Prostate gland (tissue), 2 donors: ENCODE measurements around the gene NR2C2. TPM values are rescaled to one million over a fixed set of nuclear protein-coding genes. Genes with fewer than 3 reads are reported as not detected.

Source experiments
- DNase-seq: peaks from one replicate; pipeline ENCODE4 v3.0.0-alpha.2; 2019; ENCODE audit warnings: low spot score
- H3K27ac ChIP-seq, 2 donors: fragments of 200-600 bp; sonication (generic); 2 replicates each; pipeline ENCODE4 v1.5.1; 2017 to 2019
- H3K27me3 ChIP-seq: fragments of 200-600 bp; sonication (generic); replicated peaks from 2 replicates; pipeline ENCODE4 v1.5.1; 2019; ENCODE audit not compliant: insufficient read depth
- H3K36me3 ChIP-seq, 2 donors: fragments of 200-600 bp; sonication (generic); 1 replicate in 1 of 2; 2 replicates in 1 of 2; pipeline versions ENCODE4 v1.5.1 to v1.8.1; 2017 to 2019
- H3K4me1 ChIP-seq: fragments of 200-600 bp; sonication (generic); replicated peaks from 2 replicates; pipeline ENCODE4 v1.5.1; 2019
- H3K4me3 ChIP-seq, 2 donors: fragments of 200-600 bp; sonication (generic); 2 replicates each; pipeline ENCODE4 v1.5.1; 2017 to 2019
- H3K9me3 ChIP-seq: fragments of 200-600 bp; sonication (generic); 2 replicates; pipeline ENCODE4 v1.5.1; 2017
- POLR2A ChIP-seq: fragments of 450-650 bp; IDR thresholded peaks from one replicate; pipeline ENCODE4 v1.6.1; 2016; ENCODE audit warnings: antibody characterized with exemption, mild to moderate bottlenecking
- POLR2AphosphoS5 ChIP-seq: sonication (generic); formaldehyde crosslinking; IDR thresholded peaks from one replicate; pipeline ENCODE4 v1.6.1; 2017; ENCODE audit warnings: antibody characterized with exemption
- WGBS: methylation state at CpG from one replicate; pipeline ENCODE4 v1.1.5; 2018; 5-methylcytosine and 5-hydroxymethylcytosine counted together
- intact Hi-C: fragments of 100-400 bp; cut with DNase I; formaldehyde crosslinking; loops from one replicate; pipeline ENCODE4 v1.14.2; 2022
- total RNA-seq, 2 donors: library from RNA; depleted of rRNA; stranded (reverse); fragments of >200 nt; gene quantifications; one replicate each; pipeline ENCODE4 v1.1.0, GENCODE V29; 2016
- TF ChIP-seq, protein P1 (sequence below), 4 experiments: fragments of 200-600 bp in 2 of 4; fragments of 450-650 bp in 2 of 4; sonication (generic) in 2 of 4; IDR thresholded peaks; 1 replicate in 3 of 4; 2 replicates in 1 of 4; pipeline ENCODE4 v1.5.1; 2016 to 2019; ENCODE audit warnings: antibody characterized with exemption in 4 of 4, mild to moderate bottlenecking in 2 of 4, moderate library complexity in 2 of 4

Gene NR2C2
- total RNA-seq, 2 donors from 2014 or later = 36.8 to 78.5 TPM

DNA sequence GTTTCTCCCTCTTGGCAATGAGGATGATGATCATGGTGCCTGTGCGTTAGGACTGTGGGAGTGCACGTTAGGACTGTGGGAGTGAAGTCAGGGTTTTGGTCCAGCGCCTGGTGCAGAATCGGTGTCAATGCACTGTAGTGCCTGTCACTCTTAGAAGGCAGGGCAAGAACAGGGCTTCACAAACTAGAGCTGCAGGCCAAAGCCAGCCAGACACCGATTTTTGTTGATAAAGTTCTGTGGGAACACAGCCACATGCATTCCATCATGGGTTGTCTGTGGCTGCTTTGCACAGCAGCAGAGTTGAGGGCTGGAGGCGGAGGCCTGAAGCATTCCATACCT, 32.6 kb upstream of the NR2C2 start:
- Histone ChIP-seq H3K9me3 (no peaks in the 10 kb centered on the region), H3K4me3 (no peak overlapping the region), H3K27me3 (no peaks in the 10 kb centered on the region), H3K4me1 (no peaks in the 10 kb centered on the region), H3K27ac (no peak overlapping the region), H3K36me3 (no peaks in the 10 kb centered on the region)
- TF ChIP-seq POLR2A (no peak), POLR2AphosphoS5 (no peak)
- DNase-seq = no peak
- WGBS = 65% methylated on average over 6 of the region's 6 CpGs
- intact Hi-C loops = no loop called here

DNA sequence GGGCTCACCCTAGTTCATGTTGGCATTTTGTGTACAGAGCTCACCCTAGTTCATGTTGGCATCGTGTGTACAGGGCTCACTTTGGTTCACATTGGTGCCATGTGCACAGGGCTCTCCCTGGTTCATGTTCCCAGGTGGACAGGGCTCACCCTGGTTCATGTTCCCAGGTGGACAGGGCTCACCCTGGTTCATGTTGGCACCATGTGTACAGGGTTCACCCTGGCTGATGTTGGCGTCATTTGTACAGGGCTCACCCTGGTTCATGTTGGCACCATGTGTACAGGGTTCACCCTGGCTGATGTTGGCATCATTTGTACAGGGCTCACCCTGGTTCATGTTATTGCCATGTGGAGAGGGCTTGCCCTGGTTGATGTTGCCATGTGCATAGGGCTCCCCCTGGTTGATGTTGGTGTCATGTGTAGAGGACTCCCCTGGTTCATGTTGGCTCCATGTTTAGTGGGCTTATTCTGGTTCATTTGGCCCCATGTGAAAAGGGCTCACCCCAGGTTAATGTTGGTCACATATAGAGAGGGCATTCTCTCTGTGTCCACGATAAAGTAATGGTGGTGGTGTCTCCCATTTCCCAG, 31.7 kb upstream of the NR2C2 start:
- Histone ChIP-seq H3K4me3 (no peak overlapping the region), H3K27ac (no peak overlapping the region), H3K36me3 (no peaks in the 10 kb centered on the region), H3K9me3 (no peaks in the 10 kb centered on the region), H3K27me3 (no peaks in the 10 kb centered on the region), H3K4me1 (no peaks in the 10 kb centered on the region)
- TF ChIP-seq POLR2AphosphoS5 = no peak
- TF ChIP-seq, protein P1, sequence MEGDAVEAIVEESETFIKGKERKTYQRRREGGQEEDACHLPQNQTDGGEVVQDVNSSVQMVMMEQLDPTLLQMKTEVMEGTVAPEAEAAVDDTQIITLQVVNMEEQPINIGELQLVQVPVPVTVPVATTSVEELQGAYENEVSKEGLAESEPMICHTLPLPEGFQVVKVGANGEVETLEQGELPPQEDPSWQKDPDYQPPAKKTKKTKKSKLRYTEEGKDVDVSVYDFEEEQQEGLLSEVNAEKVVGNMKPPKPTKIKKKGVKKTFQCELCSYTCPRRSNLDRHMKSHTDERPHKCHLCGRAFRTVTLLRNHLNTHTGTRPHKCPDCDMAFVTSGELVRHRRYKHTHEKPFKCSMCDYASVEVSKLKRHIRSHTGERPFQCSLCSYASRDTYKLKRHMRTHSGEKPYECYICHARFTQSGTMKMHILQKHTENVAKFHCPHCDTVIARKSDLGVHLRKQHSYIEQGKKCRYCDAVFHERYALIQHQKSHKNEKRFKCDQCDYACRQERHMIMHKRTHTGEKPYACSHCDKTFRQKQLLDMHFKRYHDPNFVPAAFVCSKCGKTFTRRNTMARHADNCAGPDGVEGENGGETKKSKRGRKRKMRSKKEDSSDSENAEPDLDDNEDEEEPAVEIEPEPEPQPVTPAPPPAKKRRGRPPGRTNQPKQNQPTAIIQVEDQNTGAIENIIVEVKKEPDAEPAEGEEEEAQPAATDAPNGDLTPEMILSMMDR (IDR thresholded peaks at IDR 0.05) = peak in 2 of 4 experiments; percentile 18 to 29
- DNase-seq = no peak
- intact Hi-C loops = no loop called here
- 83% methylated on average over 3 of the region's 3 CpGs for WGBS

DNA sequence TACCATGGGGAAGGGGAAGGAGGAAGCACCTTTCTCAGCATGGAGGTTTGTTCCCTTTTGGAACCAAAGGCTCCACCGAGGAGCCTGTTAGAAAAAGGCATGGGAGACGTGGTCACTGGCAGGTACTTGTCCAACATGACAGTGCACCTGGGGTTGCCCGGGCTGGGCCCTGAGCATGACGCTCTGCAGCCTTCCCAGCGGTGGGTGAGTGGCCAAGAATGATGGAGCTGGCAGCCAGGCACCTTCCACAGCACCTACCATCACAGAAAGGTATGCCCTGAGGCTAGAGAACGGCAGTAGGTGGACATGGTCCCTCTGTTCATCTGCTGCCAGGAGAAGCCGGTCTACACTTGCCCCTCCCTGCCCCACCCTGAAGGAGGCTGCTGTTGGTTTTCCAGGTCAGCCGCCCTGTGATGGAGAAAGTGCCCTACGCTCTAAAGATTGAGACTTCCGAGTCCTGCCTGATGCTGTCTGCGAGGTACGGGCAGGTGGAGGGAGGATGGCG, 29.0 kb upstream of the NR2C2 start:
- Histone ChIP-seq H3K27ac (no peak overlapping the region), H3K27me3 (no peaks in the 10 kb centered on the region), H3K4me3 (no peak overlapping the region), H3K36me3 (no peaks in the 10 kb centered on the region), H3K9me3 (no peaks in the 10 kb centered on the region), H3K4me1 (no peaks in the 10 kb centered on the region)
- 56% methylated on average over 13 of the region's 13 CpGs for WGBS
- intact Hi-C loops = no loop called here
- DNase-seq = no peak
- TF ChIP-seq, protein P1 (IDR thresholded peaks at IDR 0.05) = no peak
- TF ChIP-seq POLR2A (no peak), POLR2AphosphoS5 (no peak)

DNA sequence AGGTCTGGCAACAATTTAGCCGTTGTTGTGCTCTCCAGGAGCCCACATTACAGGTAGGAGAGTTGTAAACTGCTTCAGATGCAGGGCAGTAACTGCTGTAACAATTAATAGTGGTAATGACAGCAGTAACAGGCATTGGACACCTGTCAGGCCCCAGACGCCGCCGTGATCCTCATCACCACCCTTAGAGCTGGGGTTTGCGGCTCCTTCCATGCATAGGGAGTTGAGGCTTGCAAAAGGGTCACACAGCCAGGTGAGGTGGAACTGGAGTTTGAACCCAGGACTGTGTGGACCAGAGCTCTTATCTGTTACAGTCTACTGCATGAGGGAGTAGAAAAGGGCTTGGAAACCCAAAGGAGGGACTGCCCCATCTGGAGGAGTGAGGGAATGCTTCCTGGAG, 26.8 kb upstream of the NR2C2 start:
- H3K27me3 ChIP-seq = no peaks in the 10 kb centered on the region
- intact Hi-C loops = loop anchor here (2.0 to 10.0 kb wide), 4 partner anchors 128 to 412 kb away; partner anchors contain the start of genes C3orf20 and CAPN7
- no peak overlapping the region for H3K27ac ChIP-seq
- DNase-seq = no peak
- no peaks in the 10 kb centered on the region for H3K9me3 ChIP-seq
- H3K4me1 ChIP-seq = no peaks in the 10 kb centered on the region
- TF ChIP-seq POLR2A (no peak), POLR2AphosphoS5 (no peak)
- TF ChIP-seq, protein P1 (IDR thresholded peaks at IDR 0.05) = no peak
- no peak overlapping the region for H3K4me3 ChIP-seq
- no peaks in the 10 kb centered on the region for H3K36me3 ChIP-seq
- WGBS = 85% methylated on average over 5 of the region's 5 CpGs

DNA sequence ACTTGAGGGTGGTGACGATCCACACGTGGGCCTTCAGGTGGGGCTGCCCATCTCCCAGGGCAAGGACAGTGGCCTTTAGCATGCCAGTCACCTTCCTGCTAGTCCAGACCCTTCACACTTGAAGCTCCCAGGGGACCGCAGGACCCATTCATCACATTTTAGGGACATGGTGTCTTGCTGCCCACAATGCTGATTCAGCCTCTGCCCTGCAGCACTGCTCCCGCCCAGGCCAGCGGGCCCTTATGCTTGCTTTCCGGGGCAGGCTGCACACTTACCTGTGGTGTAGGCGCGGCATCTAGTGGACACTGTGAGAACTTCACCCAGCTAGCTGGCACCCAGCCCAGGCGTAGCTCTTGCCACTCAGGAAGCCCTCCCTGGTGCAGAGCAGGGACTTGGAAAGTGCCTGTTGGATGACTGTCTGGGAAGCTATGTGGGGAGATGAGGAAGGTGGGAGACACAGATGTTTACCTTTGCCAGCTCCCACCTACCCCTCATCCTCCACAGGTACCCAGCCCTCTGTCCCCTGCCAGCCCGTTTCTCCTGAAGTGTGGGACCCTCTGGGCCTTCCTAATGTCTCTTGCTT, 26.3 kb upstream of the NR2C2 start:
- no peaks in the 10 kb centered on the region for H3K27me3 ChIP-seq
- H3K27ac ChIP-seq = no peak overlapping the region
- H3K36me3 ChIP-seq = no peaks in the 10 kb centered on the region
- peak; percentile 79 for DNase-seq
- H3K9me3 ChIP-seq = no peaks in the 10 kb centered on the region
- H3K4me3 ChIP-seq = no peak overlapping the region
- H3K4me1 ChIP-seq = no peaks in the 10 kb centered on the region
- TF ChIP-seq, protein P1 (IDR thresholded peaks at IDR 0.05) = peak; percentile 94 to 99 (median 96)
- TF ChIP-seq POLR2AphosphoS5 (peak; percentile 47), POLR2A (no peak)
- WGBS = 8% methylated on average over 10 of the region's 10 CpGs
- intact Hi-C loops = loop anchor here (2.0 to 10.0 kb wide), 4 partner anchors 128 to 412 kb away; partner anchors contain the start of genes C3orf20 and CAPN7
